GM23248 (cell line): ENCODE measurements around the gene SOX11.

ENCODE experiments used
- EZH2 ChIP-seq: fragments of 200-600 bp; sonication (generic); IDR thresholded peaks from 2 replicates; pipeline ENCODE4 v1.6.1; 2018; ENCODE audit warnings: antibody characterized with exemption, mild to moderate bottlenecking; ENCODE audit not compliant: insufficient read depth, poor library complexity, severe bottlenecking
- EZH2phosphoT487 ChIP-seq: fragments of 200-600 bp; sonication (generic); IDR thresholded peaks from 2 replicates; pipeline ENCODE4 v1.6.1; 2018; ENCODE audit warnings: antibody characterized with exemption, moderate library complexity, mild to moderate bottlenecking, low read depth; ENCODE audit not compliant: insufficient read depth

DNA sequence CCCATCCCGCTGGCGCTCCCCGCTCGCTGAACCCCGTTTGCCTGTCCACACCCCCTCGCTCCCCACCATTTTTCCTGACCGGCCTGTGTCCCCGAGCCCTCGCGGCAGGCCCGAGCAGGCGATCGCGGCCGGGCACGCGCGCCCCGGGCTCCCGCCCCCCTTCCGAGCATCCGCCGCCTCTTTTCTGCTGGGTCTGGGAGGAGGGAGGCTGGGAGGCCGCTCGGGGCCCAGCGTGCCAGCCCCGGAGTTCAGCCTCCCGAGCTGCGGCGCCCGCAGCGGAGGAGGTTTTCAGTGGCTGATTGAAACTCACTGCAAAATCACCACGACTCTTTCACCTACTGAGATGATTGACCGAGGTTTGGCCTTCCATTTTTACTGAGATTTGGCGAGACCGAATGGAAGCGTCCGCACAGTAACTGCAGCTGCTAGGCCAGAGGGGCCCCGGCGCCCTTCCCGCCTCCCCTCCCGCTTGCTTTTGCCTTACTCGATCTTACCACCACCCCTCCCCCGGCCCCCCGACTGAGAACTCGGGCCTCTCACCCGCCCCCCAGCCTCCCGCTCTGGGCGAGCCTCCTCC lies 4.8 kb downstream of the SOX11 start:
- TF ChIP-seq EZH2 (no peak), EZH2phosphoT487 (no peak)
